ENCODE measurements around the gene METTL14. TPM values are rescaled to one million over a fixed set of nuclear protein-coding genes. Genes with fewer than 3 reads are reported as not detected.

METTL14 gene
- total RNA-seq, 1 donor from 2014 or later: 29.4 TPM

- ATAC-seq: no peak
Observed at GRCh38 chr4:118759481-118759880, 74.3 kb downstream of the METTL14 start.

GRCh38 chr4:118760092-118760491 lies 74.9 kb downstream of the METTL14 start:
- no peak for ATAC-seq

GRCh38 chr4:118760493-118760892 lies 75.3 kb downstream of the METTL14 start:
- no peak for ATAC-seq

- no peak for ATAC-seq
Observed at GRCh38 chr4:118761397-118762016, 76.3 kb downstream of the METTL14 start.

- ATAC-seq: no peak
Observed at GRCh38 chr4:118762155-118762554, 77.0 kb downstream of the METTL14 start.

- no peak for ATAC-seq
Observed at GRCh38 chr4:118762730-118763477, 77.7 kb downstream of the METTL14 start.

Other genes with a start within 250 kb of the METTL14 start
- gene SEC24D, start 150.7 kb downstream of the METTL14 start, total RNA-seq: 14.0 TPM
- gene SYNPO2, start 203.5 kb downstream of the METTL14 start, total RNA-seq: 13.3 TPM

Data from esophagus mucosa (tissue), 1 donor.